Mesothelial cell of epicardium (in vitro differentiated cells): Measurements from ENCODE around the gene C4BPA. TPM values are rescaled to one million over a fixed set of nuclear protein-coding genes. Genes with fewer than 3 reads are reported as not detected.

Experiments
- total RNA-seq: library from RNA; stranded (reverse); gene quantifications from 3 replicates; pipeline ENCODE4 v1.2.1, GENCODE V29; 2021

C4BPA gene
- total RNA-seq, 1 donor from 2014 or later = 0.20 TPM

Other genes starting within 250 kb of the C4BPA start
- gene IL20, start 238.6 kb upstream of the C4BPA start, total RNA-seq = not detected in 3 replicates
- not detected in 3 replicates for gene IL24, start 206.8 kb upstream of the C4BPA start, total RNA-seq
- gene FCMR, start 182.3 kb upstream of the C4BPA start, total RNA-seq = not detected in 3 replicates
- gene PIGR, start 157.8 kb upstream of the C4BPA start, total RNA-seq = not detected in 3 replicates
- gene FCAMR, start 133.8 kb upstream of the C4BPA start, total RNA-seq = not detected in 3 replicates
- 0.44 to 0.67 TPM (median 0.57 TPM) in 3 replicates for gene C1orf116, start 71.5 kb upstream of the C4BPA start, total RNA-seq
- gene YOD1, start 53.0 kb upstream of the C4BPA start, total RNA-seq = 9.6 to 10.3 TPM (median 10.1 TPM) in 3 replicates
- gene PFKFB2, start 51.0 kb upstream of the C4BPA start, total RNA-seq = 12.5 to 13.6 TPM (median 12.7 TPM) in 3 replicates
- 0.47 to 0.78 TPM in 2 of 3 replicates, not detected in the other for gene C4BPB, start 15.4 kb upstream of the C4BPA start, total RNA-seq
- 35.1 to 37.9 TPM (median 35.3 TPM) in 3 replicates for gene CD55, start 217.4 kb downstream of the C4BPA start, total RNA-seq